Right cardiac atrium (tissue), 5 donors: ENCODE data around the gene TECPR2. TPM values are rescaled to one million over a fixed set of nuclear protein-coding genes. Genes with fewer than 3 reads are reported as not detected.

Experiments
- ATAC-seq, 2 donors: fragments of 200-7000 bp; cut with Tn5 transposase; one replicate each; pipeline versions ENCODE4 v1.8.0 to v1.9.1; 2020; ENCODE audit warnings: moderate library complexity in 2 of 2, mild to moderate bottlenecking in 1 of 2
- DNase-seq, 3 donors: peaks; one replicate each; pipeline ENCODE4 v3.0.0-alpha.2; 2020
- H3K27ac ChIP-seq: one replicate; pipeline ENCODE4 v1.5.1; 2013; ENCODE audit warnings: mild to moderate bottlenecking, low read length, control low read depth, moderate library complexity
- H3K27me3 ChIP-seq: one replicate; pipeline ENCODE4 v1.6.1; 2013; ENCODE audit not compliant: control insufficient read depth, insufficient read depth
- H3K4me1 ChIP-seq: one replicate; pipeline ENCODE4 v1.6.1; 2013; ENCODE audit warnings: low read length; ENCODE audit not compliant: control insufficient read depth, insufficient read depth
- H3K4me3 ChIP-seq: one replicate; pipeline ENCODE4 v1.5.1; 2013; ENCODE audit warnings: low read length, control low read depth
- H3K9me3 ChIP-seq: one replicate; pipeline ENCODE4 v1.6.1; 2013; ENCODE audit warnings: low read length; ENCODE audit not compliant: control insufficient read depth
- WGBS: extraction: QIAGEN DNeasy Blood & Tissue Kit; methylation state at CpG from one replicate; pipeline ENCODE4 v1.1.7; 2013; 5-methylcytosine and 5-hydroxymethylcytosine counted together
- intact Hi-C, 4 donors: fragments of 100-400 bp; cut with DNase I; formaldehyde crosslinking; loops; one replicate each; pipeline versions ENCODE4 v1.11.0 to v1.14.0; 2022 to 2023
- polyA plus RNA-seq: library from polyadenylated mRNA; stranded (reverse); fragments of 200-250 nt; gene quantifications from one replicate; pipeline ENCODE4 v1.2.3, GENCODE V29; 2013
- total RNA-seq, 4 donors: library from RNA; stranded (reverse); fragmentation: NEBNext Ultra II Directional; extraction: Animal tissue kit (Norgen Biotek cat#: 25700); gene quantifications; one replicate each; pipeline ENCODE4 v1.2.1, GENCODE V29; 2021
- donor health status: healthy with polysubstance abuse.
- donor health status: DM: no; HTN: yes; CAD: no.
- donor health status: DM: no; HTN: no; CAD: no.
- donor health status: DM: no; HTN: yes; CAD: no; lungs with severe emphysema.
- donor health status: DM: yes; HTN: yes; CAD: no.

TECPR2 gene
- total and polyA plus RNA-seq, 5 donors: 10.1 to 32.0 (median 23.5) TPM

GRCh38 chr14:102407258-102407657 is 44.5 kb downstream of the TECPR2 start:
- no peak for DNase-seq
- intact Hi-C loops: no loop called here

GRCh38 chr14:102408724-102409123 is 46.0 kb downstream of the TECPR2 start:
- peak; percentile 44 to 47 for ATAC-seq
- intact Hi-C loops: no loop called here
- H3K4me3 ChIP-seq: no peak overlapping the region
- no peaks in the 10 kb centered on the region for H3K27me3 ChIP-seq
- no peak for DNase-seq
- H3K9me3 ChIP-seq: no peaks in the 10 kb centered on the region
- no peaks in the 10 kb centered on the region for H3K4me1 ChIP-seq
- peak overlapping the region; percentile 47 for H3K27ac ChIP-seq

More at GRCh38 chr14:102407258-102407657, 44.5 kb downstream of the TECPR2 start:
- H3K4me1 ChIP-seq: no peaks in the 10 kb centered on the region
- no peaks in the 10 kb centered on the region for H3K27me3 ChIP-seq
- peak in 1 of 2 donors; percentile 29 for ATAC-seq
- 74% methylated on average over 7 of the region's 7 CpGs for WGBS
- H3K9me3 ChIP-seq: no peaks in the 10 kb centered on the region
- H3K4me3 ChIP-seq: no peak overlapping the region
- peak overlapping the region; percentile 58 for H3K27ac ChIP-seq

- Histone ChIP-seq H3K9me3 (no peaks in the 10 kb centered on the region), H3K27ac (no peak overlapping the region), H3K27me3 (no peaks in the 10 kb centered on the region), H3K4me3 (no peak overlapping the region), H3K4me1 (no peaks in the 10 kb centered on the region)
- no peak for DNase-seq
- intact Hi-C loops: no loop called here
- ATAC-seq: no peak
- 88% methylated on average over 16 of the region's 16 CpGs for WGBS
Observed at GRCh38 chr14:102415671-102416070, 52.9 kb downstream of the TECPR2 start.

- ATAC-seq (no peak), DNase-seq (no peak)
- intact Hi-C loops: no loop called here
- no peaks in the 10 kb centered on the region for H3K4me1 ChIP-seq
- no peak overlapping the region for H3K4me3 ChIP-seq
- no peaks in the 10 kb centered on the region for H3K27me3 ChIP-seq
- H3K9me3 ChIP-seq: no peaks in the 10 kb centered on the region
- WGBS: 77% methylated on average over 9 of the region's 9 CpGs
- no peak overlapping the region for H3K27ac ChIP-seq
Observed at GRCh38 chr14:102417001-102417431, 54.3 kb downstream of the TECPR2 start.

- H3K27ac ChIP-seq: no peak overlapping the region
- ATAC-seq (no peak), DNase-seq (no peak)
- no peaks in the 10 kb centered on the region for H3K4me1 ChIP-seq
- H3K27me3 ChIP-seq: no peaks in the 10 kb centered on the region
- no peaks in the 10 kb centered on the region for H3K9me3 ChIP-seq
- intact Hi-C loops: no loop called here
- no peak overlapping the region for H3K4me3 ChIP-seq
- WGBS: 95% methylated on average over 12 of the region's 12 CpGs
Observed at GRCh38 chr14:102417646-102418045, 54.9 kb downstream of the TECPR2 start.

GRCh38 chr14:102418169-102418852 is 55.6 kb downstream of the TECPR2 start:
- no peaks in the 10 kb centered on the region for H3K27me3 ChIP-seq
- H3K27ac ChIP-seq: no peak overlapping the region
- no peak for DNase-seq
- H3K4me1 ChIP-seq: no peaks in the 10 kb centered on the region
- 85% methylated on average over 14 of the region's 14 CpGs for WGBS
- no peaks in the 10 kb centered on the region for H3K9me3 ChIP-seq
- intact Hi-C loops: no loop called here
- peak in 1 of 2 donors; percentile 13 for ATAC-seq
- no peak overlapping the region for H3K4me3 ChIP-seq

GRCh38 chr14:102418853-102419240 is 56.1 kb downstream of the TECPR2 start:
- H3K27me3 ChIP-seq: no peaks in the 10 kb centered on the region
- intact Hi-C loops: no loop called here
- 92% methylated on average over 14 of the region's 14 CpGs for WGBS
- H3K9me3 ChIP-seq: no peaks in the 10 kb centered on the region
- H3K27ac ChIP-seq: no peak overlapping the region
- no peak overlapping the region for H3K4me3 ChIP-seq
- no peak for ATAC-seq
- H3K4me1 ChIP-seq: no peaks in the 10 kb centered on the region
- no peak for DNase-seq

GRCh38 chr14:102419276-102419675 is 56.5 kb downstream of the TECPR2 start:
- Histone ChIP-seq H3K27me3 (no peaks in the 10 kb centered on the region), H3K4me1 (no peaks in the 10 kb centered on the region), H3K9me3 (no peaks in the 10 kb centered on the region), H3K4me3 (no peak overlapping the region), H3K27ac (no peak overlapping the region)
- 94% methylated on average over 11 of the region's 11 CpGs for WGBS
- intact Hi-C loops: no loop called here
- DNase-seq (no peak), ATAC-seq (no peak)

- no peaks in the 10 kb centered on the region for H3K9me3 ChIP-seq
- no peak for ATAC-seq
- no peak overlapping the region for H3K27ac ChIP-seq
- WGBS: 89% methylated on average over 8 of the region's 8 CpGs
- H3K4me3 ChIP-seq: no peak overlapping the region
- no peaks in the 10 kb centered on the region for H3K4me1 ChIP-seq
- no peak for DNase-seq
- H3K27me3 ChIP-seq: no peaks in the 10 kb centered on the region
- intact Hi-C loops: no loop called here
Observed at GRCh38 chr14:102419716-102420115, 57.0 kb downstream of the TECPR2 start.

GRCh38 chr14:102421411-102422057 is 58.8 kb downstream of the TECPR2 start:
- no peak for ATAC-seq
- DNase-seq: no peak
- intact Hi-C loops: no loop called here
- 84% methylated on average over 10 of the region's 10 CpGs for WGBS
- Histone ChIP-seq H3K4me1 (no peaks in the 10 kb centered on the region), H3K27ac (no peak overlapping the region), H3K27me3 (no peaks in the 10 kb centered on the region), H3K4me3 (no peak overlapping the region), H3K9me3 (no peaks in the 10 kb centered on the region)

GRCh38 chr14:102424520-102424919 is 61.8 kb downstream of the TECPR2 start:
- intact Hi-C loops: no loop called here
- Histone ChIP-seq H3K4me3 (no peak overlapping the region), H3K27me3 (no peaks in the 10 kb centered on the region), H3K27ac (no peak overlapping the region), H3K9me3 (no peaks in the 10 kb centered on the region), H3K4me1 (no peaks in the 10 kb centered on the region)
- WGBS: 96% methylated on average over 4 of the region's 4 CpGs
- ATAC-seq (no peak), DNase-seq (no peak)
